Esophagus (tissue), 2 donors: Measurements from ENCODE around the gene PCBD2. TPM values are rescaled to one million over a fixed set of nuclear protein-coding genes. Genes with fewer than 3 reads are reported as not detected.
"Not testable (repeated sequence)": the region's sequence is repeated elsewhere in the genome, so short reads cannot be mapped to it uniquely, and the experiment has no call there.

ENCODE experiments used
- H3K27ac ChIP-seq, 2 donors: one replicate each; pipeline ENCODE4 v1.5.1; 2013; ENCODE audit warnings: low read depth in 2 of 2, mild to moderate bottlenecking in 2 of 2, inconsistent platforms in 1 of 2, low read length in 1 of 2, moderate library complexity in 1 of 2
- H3K27me3 ChIP-seq, 2 donors: one replicate each; pipeline ENCODE4 v1.6.1; 2013; ENCODE audit warnings: low read length in 2 of 2, control low read depth in 1 of 2, mild to moderate bottlenecking in 1 of 2; ENCODE audit not compliant: insufficient read depth in 2 of 2, control insufficient read depth in 1 of 2
- H3K36me3 ChIP-seq, 2 donors: one replicate each; pipeline ENCODE4 v1.6.1; 2013; ENCODE audit warnings: low read length in 1 of 2; ENCODE audit not compliant: control insufficient read depth in 2 of 2, insufficient read depth in 2 of 2
- H3K4me1 ChIP-seq, 2 donors: one replicate each; pipeline ENCODE4 v1.6.1; 2013; ENCODE audit warnings: low read length in 1 of 2; ENCODE audit not compliant: control insufficient read depth in 2 of 2, insufficient read depth in 2 of 2
- H3K4me3 ChIP-seq, 2 donors: one replicate each; pipeline ENCODE4 v1.5.1; 2013; ENCODE audit warnings: low read length in 2 of 2, mild to moderate bottlenecking in 2 of 2, low read depth in 1 of 2, moderate library complexity in 1 of 2
- H3K9me3 ChIP-seq, 2 donors: one replicate each; pipeline ENCODE4 v1.6.1; 2013; ENCODE audit warnings: mild to moderate bottlenecking in 2 of 2, low read depth in 1 of 2, low read length in 1 of 2, moderate library complexity in 1 of 2; ENCODE audit not compliant: control insufficient read depth in 2 of 2, insufficient read depth in 1 of 2
- WGBS, 2 donors: extraction: QIAGEN DNeasy Blood & Tissue Kit; methylation state at CpG; one replicate each; pipeline ENCODE4 v1.1.7; 2013; 5-methylcytosine and 5-hydroxymethylcytosine counted together
- polyA plus RNA-seq, 2 donors: library from polyadenylated mRNA; stranded (reverse); fragments of 200-250 nt; gene quantifications; one replicate each; pipeline ENCODE4 v1.2.3, GENCODE V29; 2013
- donor health status: healthy with polysubstance abuse.
- donor health status: Bipolar disorder and iron deficiency.

The PCBD2 gene
- polyA plus RNA-seq, 2 donors, result 5.7 to 6.0 TPM

GRCh38 chr5:134902071-134902801, 2.7 kb upstream of the PCBD2 start:
- Histone ChIP-seq H3K27me3 (no peaks in the 10 kb centered on the region), H3K9me3 (no peaks in the 10 kb centered on the region), H3K4me1 (peaks cover 0 to 4% of the 10 kb centered on the region in 2 donors), H3K4me3 (no peak overlapping the region), H3K27ac (no peak overlapping the region), H3K36me3 (peaks cover 0 to 3% of the 10 kb centered on the region in 2 donors)
- 75 to 77% methylated on average over 10 of the region's 10 CpGs for WGBS, 2 donors

DNA sequence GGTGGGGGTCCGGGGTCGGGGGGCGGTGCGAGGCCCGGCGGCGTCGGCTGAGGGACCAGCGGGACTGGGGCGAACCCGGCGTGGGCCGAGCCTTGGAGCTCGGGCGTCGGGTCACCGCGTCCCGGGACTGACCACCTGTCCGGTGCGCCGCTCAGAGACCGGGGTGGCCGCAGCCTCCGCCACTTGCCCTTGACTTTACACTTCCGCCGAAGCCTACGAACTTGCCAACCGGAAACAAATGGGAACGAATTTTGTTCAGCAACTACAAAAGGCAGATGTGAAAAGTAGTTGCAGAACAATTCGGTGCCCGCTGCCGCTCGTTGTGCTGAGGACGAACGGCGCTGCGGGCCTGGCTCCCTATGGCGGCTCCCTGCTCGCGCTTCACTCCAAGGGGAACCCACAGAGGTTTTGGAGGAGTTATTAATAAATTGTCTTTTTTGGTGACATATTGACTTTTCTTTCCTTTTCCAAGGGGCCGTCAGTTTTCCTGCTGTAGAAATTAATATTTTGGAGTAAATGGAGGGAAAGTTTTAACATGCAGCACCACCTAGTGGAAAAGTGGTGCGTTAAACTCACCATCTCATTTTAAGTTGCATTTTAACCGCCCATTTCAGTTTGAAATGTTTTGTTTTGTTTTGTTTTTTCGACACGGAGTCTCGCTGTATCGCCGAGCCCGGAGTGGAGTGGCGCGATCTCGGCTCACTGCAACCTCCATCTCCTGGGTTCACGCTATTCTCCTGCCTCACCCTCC, 490 bp downstream of the PCBD2 start:
- WGBS, 2 donors, result 0% methylated on average over 53 to 54 of the region's 54 CpGs
- Histone ChIP-seq H3K27me3 (no peaks in the 10 kb centered on the region), H3K4me3 (peak overlapping the region; percentile 68 to 85), H3K9me3 (no peaks in the 10 kb centered on the region), H3K4me1 (peaks cover 0 to 4% of the 10 kb centered on the region in 2 donors), H3K27ac (peak overlapping the region; percentile 100), H3K36me3 (no peaks in the 10 kb centered on the region)

GRCh38 chr5:134906811-134907210, 1.9 kb downstream of the PCBD2 start:
- H3K27ac ChIP-seq, result no peak overlapping the region
- H3K36me3 ChIP-seq, result peaks cover 0 to 2% of the 10 kb centered on the region in 2 donors
- peaks cover 0 to 6% of the 10 kb centered on the region in 2 donors for H3K4me1 ChIP-seq
- H3K9me3 ChIP-seq, result no peaks in the 10 kb centered on the region
- H3K4me3 ChIP-seq, result no peak overlapping the region
- no peaks in the 10 kb centered on the region for H3K27me3 ChIP-seq
- WGBS, 2 donors, result 86 to 94% methylated on average over 1 of the region's 1 CpG

- 96 to 100% methylated on average over 2 of the region's 2 CpGs for WGBS, 2 donors
- not testable (repeated sequence) for H3K4me3 ChIP-seq, H3K9me3 ChIP-seq, H3K4me1 ChIP-seq, H3K27me3 ChIP-seq, H3K27ac ChIP-seq
- H3K36me3 ChIP-seq, result peaks cover 3 to 11% of the 10 kb centered on the region in 2 donors
These were observed 5.8 kb downstream of the PCBD2 start for GRCh38 chr5:134910752-134911151.

DNA sequence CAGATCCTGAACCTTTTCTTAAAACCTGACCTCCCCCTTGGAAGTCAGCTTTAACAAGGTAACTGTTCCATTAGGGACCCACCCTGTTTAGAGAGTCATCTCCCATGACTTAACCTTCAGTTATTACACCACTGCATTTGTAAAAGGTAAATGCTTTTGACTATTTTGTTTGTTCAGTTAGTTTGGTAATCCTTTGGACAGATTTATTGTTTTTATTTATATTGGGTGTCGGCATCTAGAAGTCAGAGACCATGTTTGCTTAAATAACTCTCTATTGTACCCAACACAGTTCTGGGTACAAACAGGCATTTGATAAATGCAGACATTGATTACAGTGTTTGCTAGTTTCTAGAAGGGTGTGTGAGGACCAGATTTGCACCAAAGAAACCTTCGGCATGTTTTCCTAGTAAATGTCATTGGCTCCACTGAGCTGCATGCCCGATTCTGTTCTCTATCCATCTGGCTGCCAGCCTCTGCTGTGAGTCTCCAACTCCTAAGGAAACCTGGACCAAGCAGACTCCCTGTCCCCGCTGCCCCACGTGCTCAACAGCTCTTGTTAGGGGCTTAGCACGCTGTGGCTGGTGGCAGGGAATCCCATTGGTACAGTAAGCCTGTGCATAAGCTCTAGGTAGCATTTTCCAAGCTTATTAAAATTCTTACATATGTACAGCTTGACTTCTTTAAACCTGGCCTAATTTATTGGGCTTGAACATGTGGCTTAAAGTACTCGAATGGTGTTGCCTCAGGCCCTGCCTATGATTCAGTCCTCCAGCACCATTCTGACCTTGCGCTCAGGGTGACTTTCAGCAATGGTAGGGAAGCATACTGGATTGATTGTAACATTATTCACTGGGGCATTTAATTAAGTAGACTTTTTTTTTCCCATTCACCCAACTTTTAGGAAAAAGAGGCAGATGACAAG, 6.6 kb downstream of the PCBD2 start:
- H3K4me3 ChIP-seq, result no peak overlapping the region
- peaks cover 3 to 14% of the 10 kb centered on the region in 2 donors for H3K36me3 ChIP-seq
- H3K9me3 ChIP-seq, result no peaks in the 10 kb centered on the region
- peaks cover 0 to 5% of the 10 kb centered on the region in 2 donors for H3K4me1 ChIP-seq
- 77 to 82% methylated on average over 8 of the region's 8 CpGs for WGBS, 2 donors
- H3K27me3 ChIP-seq, result no peaks in the 10 kb centered on the region
- H3K27ac ChIP-seq, result no peak overlapping the region

DNA sequence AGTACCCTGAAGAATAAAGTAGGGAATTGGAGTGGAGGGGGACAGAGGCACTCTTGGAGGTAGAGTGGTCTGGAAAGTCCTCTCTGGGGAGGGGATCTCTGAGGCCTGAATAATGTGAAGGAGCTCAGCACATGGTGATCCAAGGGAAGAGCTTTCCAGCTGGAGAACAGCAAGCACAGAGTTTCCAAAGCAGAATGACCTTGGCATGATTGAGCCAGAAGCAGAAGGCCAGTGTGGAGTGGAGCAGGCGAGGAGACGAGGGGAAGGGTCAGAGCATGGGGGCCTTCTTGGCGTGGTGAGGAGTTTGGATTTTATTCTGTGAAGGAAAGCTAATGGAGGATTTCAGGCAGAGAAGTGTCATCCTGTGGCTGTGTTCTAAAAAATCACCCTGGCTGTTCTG, 8.3 kb downstream of the PCBD2 start:
- Histone ChIP-seq H3K4me3 (no peak overlapping the region), H3K9me3 (no peaks in the 10 kb centered on the region), H3K27me3 (no peaks in the 10 kb centered on the region), H3K27ac (no peak overlapping the region), H3K4me1 (peaks cover 0 to 7% of the 10 kb centered on the region in 2 donors), H3K36me3 (peaks cover 3 to 16% of the 10 kb centered on the region in 2 donors)
- 87 to 94% methylated on average over 3 of the region's 3 CpGs for WGBS, 2 donors

DNA sequence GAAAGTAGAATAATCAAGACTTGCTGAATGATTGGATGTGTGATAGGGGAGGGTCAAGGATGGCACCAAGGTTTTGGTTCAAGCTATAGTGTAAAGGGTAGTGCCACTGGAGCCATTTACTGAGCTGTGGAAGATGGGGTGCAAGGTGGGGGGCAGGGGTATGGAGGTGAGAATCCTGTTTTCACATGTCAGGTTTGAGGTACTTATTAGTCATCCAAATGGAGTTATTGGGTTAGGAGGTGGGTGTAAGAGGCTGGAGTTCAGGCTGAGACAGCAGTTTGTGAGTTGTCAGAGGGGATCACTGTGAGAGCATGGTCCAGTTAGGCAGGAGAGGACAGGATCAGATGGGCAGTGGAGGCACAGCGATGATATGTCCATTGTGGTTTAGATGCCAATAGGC, 8.9 kb downstream of the PCBD2 start:
- Histone ChIP-seq H3K9me3 (no peaks in the 10 kb centered on the region), H3K27me3 (no peaks in the 10 kb centered on the region), H3K36me3 (peaks cover 3 to 16% of the 10 kb centered on the region in 2 donors), H3K27ac (no peak overlapping the region), H3K4me3 (no peak overlapping the region), H3K4me1 (peaks cover 0 to 7% of the 10 kb centered on the region in 2 donors)
- WGBS, 2 donors, result 97 to 100% methylated on average over 1 of the region's 1 CpG

DNA sequence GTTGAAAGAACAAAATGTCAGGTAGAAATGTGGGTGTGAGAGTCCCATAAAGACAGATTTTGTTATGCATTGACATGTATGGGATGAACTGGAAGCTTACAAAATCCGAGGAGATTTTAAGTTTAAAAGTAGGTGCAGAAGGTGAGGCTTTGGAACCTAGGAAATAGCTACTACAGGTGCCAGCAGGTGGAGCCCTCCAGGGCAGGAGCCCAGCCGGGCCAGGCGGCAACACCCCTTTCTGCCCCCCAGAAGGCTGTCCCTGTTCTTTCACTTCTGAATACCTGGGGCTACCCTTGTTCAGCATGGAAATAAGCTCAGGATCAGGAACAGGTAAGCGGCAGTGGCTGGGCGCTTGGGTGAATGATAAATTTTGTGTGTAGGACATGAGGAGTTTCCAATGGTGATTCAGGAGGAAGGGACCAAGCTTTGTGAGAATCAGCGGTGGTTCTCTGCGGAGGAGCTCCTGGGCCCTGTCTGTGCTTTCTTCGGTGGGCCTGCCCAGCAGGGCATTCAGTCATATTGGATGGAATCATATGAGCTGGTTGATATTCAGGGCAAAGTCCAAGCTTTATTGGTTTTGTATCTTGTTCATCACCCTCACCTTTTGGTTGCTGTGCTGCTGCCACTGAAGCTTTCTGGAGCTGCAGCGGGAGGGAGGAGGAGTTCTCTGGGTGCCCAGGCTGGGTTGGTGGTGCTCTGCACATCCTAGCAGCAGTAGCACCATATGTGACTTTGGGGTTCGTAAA, 12.3 kb downstream of the PCBD2 start:
- Histone ChIP-seq H3K9me3 (no peaks in the 10 kb centered on the region), H3K4me3 (no peak overlapping the region), H3K36me3 (peaks cover 3 to 24% of the 10 kb centered on the region in 2 donors), H3K27me3 (no peaks in the 10 kb centered on the region), H3K4me1 (peaks cover 0 to 5% of the 10 kb centered on the region in 2 donors), H3K27ac (no peak overlapping the region)
- WGBS, 2 donors, result 70 to 81% methylated on average over 10 of the region's 10 CpGs

- H3K27ac ChIP-seq, result no peak overlapping the region
- H3K4me1 ChIP-seq, result peaks cover 0 to 5% of the 10 kb centered on the region in 2 donors
- no peak overlapping the region for H3K4me3 ChIP-seq
- H3K36me3 ChIP-seq, result peaks cover 0 to 18% of the 10 kb centered on the region in 2 donors
- H3K9me3 ChIP-seq, result no peaks in the 10 kb centered on the region
- H3K27me3 ChIP-seq, result no peaks in the 10 kb centered on the region
- WGBS, 2 donors, result 80 to 87% methylated on average over 3 of the region's 3 CpGs
These were observed 13.9 kb downstream of the PCBD2 start for GRCh38 chr5:134918861-134919260.
